ENCODE data around the gene PLA2G4F. TPM values are rescaled to one million over a fixed set of nuclear protein-coding genes. Genes with fewer than 3 reads are reported as not detected.
A peak's percentile ranks its signal among the peaks of the same experiment; 100 is the strongest.

Gene PLA2G4F, protein sequence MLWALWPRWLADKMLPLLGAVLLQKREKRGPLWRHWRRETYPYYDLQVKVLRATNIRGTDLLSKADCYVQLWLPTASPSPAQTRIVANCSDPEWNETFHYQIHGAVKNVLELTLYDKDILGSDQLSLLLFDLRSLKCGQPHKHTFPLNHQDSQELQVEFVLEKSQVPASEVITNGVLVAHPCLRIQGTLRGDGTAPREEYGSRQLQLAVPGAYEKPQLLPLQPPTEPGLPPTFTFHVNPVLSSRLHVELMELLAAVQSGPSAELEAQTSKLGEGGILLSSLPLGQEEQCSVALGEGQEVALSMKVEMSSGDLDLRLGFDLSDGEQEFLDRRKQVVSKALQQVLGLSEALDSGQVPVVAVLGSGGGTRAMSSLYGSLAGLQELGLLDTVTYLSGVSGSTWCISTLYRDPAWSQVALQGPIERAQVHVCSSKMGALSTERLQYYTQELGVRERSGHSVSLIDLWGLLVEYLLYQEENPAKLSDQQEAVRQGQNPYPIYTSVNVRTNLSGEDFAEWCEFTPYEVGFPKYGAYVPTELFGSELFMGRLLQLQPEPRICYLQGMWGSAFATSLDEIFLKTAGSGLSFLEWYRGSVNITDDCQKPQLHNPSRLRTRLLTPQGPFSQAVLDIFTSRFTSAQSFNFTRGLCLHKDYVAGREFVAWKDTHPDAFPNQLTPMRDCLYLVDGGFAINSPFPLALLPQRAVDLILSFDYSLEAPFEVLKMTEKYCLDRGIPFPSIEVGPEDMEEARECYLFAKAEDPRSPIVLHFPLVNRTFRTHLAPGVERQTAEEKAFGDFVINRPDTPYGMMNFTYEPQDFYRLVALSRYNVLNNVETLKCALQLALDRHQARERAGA
- not detected for polyA plus RNA-seq

- peaks cover 7 to 16% (median 10%) of the 10 kb centered on the region in 3 donors for H3K36me3 Mint-ChIP-seq
- H3K27ac Mint-ChIP-seq, result peak within 1 kb of the TSS in 1 of 6 donors; percentile 65
- no peaks in the 10 kb centered on the region for H3K9me3 Mint-ChIP-seq
- no peak for DNase-seq
- H3K4me3 Mint-ChIP-seq, result no peak within 1 kb of the TSS
- peaks cover 0 to 6% (median 0%) of the 10 kb centered on the region in 3 donors for H3K27me3 Mint-ChIP-seq (ENCODE audit: low read depth in 3 of 3)
- H3K4me1 Mint-ChIP-seq, result no peaks in the 10 kb centered on the region
Observed at GRCh38 chr15:42156243-42156922, at the start of gene PLA2G4F. PLA2G4F (minus strand) TSS chr15:42156636; CDS start chr15:42156549, 87 bp downstream.

- no peaks in the 10 kb centered on the region for H3K27me3 Mint-ChIP-seq (ENCODE audit: low read depth in 3 of 3)
- H3K27ac Mint-ChIP-seq, result peak overlapping the region in 2 of 6 donors; percentile 40 to 58
- H3K36me3 Mint-ChIP-seq, result peaks cover 1 to 16% (median 3%) of the 10 kb centered on the region in 3 donors
- no peaks in the 10 kb centered on the region for H3K9me3 Mint-ChIP-seq
- no peak for DNase-seq
- H3K4me3 Mint-ChIP-seq, result no peak overlapping the region
- H3K4me1 Mint-ChIP-seq, result peaks cover 39 to 74% of the 10 kb centered on the region in 2 donors
Observed at GRCh38 chr15:42203891-42204290, 47.5 kb upstream of the PLA2G4F start.

- no peaks in the 10 kb centered on the region for H3K27me3 Mint-ChIP-seq (ENCODE audit: low read depth in 3 of 3)
- peaks cover 33 to 65% of the 10 kb centered on the region in 2 donors for H3K4me1 Mint-ChIP-seq
- no peak for DNase-seq
- H3K4me3 Mint-ChIP-seq, result no peak overlapping the region
- peak overlapping the region in 1 of 6 donors; percentile 34 for H3K27ac Mint-ChIP-seq
- H3K9me3 Mint-ChIP-seq, result no peaks in the 10 kb centered on the region
- H3K36me3 Mint-ChIP-seq, result peaks cover 3 to 19% (median 4%) of the 10 kb centered on the region in 3 donors
Observed at GRCh38 chr15:42202653-42203052, 46.2 kb upstream of the PLA2G4F start.

DNA sequence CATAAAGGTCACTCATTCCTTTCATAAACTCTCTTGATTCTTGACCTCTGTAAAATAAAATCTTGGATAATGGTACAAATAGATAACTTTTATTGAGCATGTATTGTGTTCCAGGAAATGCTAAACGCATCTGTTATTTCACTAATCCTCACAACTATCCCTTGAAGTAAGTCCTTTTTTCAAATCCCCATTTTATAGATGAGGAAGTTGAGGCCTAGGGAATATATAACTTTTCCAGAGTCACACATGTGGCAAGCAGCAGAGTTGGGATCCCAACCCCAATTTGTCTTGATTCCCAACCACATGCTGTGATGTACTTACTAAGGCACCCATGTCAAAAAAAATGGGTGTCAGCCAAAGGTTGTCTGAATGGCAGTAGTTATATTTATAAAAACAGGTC is 45.4 kb upstream of the PLA2G4F start:
- H3K4me1 Mint-ChIP-seq, result peaks cover 25 to 57% of the 10 kb centered on the region in 2 donors
- H3K27me3 Mint-ChIP-seq (ENCODE audit: low read depth in 3 of 3), result no peaks in the 10 kb centered on the region

DNA sequence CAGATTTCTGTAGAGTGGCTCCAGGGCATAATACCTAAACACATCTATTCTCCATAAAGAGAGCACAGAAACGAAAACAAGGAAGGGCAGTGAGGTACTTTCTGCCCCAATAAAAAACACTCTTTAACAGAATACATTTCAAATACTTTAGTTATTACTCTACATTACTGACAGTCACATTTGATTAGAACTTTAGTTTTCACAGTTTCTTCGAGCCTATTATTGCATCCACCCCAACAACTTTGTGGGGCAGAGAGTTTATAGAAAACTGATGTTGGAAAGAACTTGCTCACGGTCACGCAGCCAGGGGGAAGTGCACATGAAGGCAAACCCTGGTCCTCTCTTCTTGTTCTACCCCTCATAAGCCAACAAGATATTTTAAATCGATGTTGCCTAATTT is 42.7 kb upstream of the PLA2G4F start:
- no peak for DNase-seq
- Mint-ChIP-seq H3K4me3 (no peak overlapping the region), H3K4me1 (peaks cover 10 to 32% of the 10 kb centered on the region in 2 donors), H3K27me3 (ENCODE audit: low read depth in 3 of 3) (no peaks in the 10 kb centered on the region), H3K9me3 (no peaks in the 10 kb centered on the region), H3K27ac (no peak overlapping the region), H3K36me3 (peaks cover 4 to 35% (median 7%) of the 10 kb centered on the region in 3 donors)

More for the DNA sequence above, 45.4 kb upstream of the PLA2G4F start:
- Mint-ChIP-seq H3K27ac (no peak overlapping the region), H3K9me3 (no peaks in the 10 kb centered on the region), H3K4me3 (no peak overlapping the region), H3K36me3 (peaks cover 3 to 26% (median 4%) of the 10 kb centered on the region in 3 donors)
- no peak for DNase-seq

DNA sequence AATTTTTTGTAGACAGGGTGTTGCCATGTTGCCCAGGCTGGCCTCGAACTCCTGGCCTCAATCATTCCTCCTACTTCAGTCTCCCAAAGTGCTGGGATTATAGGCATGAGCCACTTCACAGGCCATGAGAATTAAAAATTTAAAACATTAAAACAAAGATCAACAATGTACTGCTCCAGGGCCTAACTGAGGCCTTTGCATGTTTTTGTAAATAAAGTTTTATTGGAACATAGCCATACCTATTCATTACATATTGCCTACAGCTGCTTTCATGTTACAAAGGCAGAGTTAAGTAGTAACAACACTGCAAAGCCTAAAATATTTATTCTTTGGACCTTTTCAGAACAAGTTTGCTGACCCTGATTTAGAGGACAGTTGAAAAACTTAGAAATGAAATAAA is 42.1 kb upstream of the PLA2G4F start:
- Mint-ChIP-seq H3K4me3 (no peak overlapping the region), H3K27ac (no peak overlapping the region)

DNA sequence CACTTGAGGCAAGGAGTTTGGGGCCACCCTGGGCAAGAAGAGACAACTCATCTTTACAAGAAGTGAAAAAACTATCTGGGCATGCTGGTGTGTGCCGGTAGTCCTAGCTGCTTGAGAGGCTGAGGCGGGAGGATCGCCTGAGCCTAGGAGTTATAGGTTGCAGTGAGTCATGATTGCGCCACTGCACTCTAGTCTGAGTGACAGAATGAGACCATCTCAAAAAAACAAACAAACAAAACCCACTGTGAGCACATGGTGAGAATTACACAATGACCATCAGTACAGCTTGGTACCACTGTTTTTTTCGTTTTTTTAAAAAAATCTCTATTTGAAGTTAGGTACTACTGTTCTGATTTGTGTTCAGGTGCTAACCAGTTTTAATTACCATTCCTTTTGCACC is 38.1 kb upstream of the PLA2G4F start:
- Mint-ChIP-seq H3K27ac (no peak overlapping the region), H3K36me3 (peaks cover 15 to 47% (median 16%) of the 10 kb centered on the region in 3 donors), H3K27me3 (ENCODE audit: low read depth in 3 of 3) (no peaks in the 10 kb centered on the region), H3K9me3 (no peaks in the 10 kb centered on the region), H3K4me3 (no peak overlapping the region), H3K4me1 (peaks cover 3 to 17% of the 10 kb centered on the region in 2 donors)
- DNase-seq, result no peak

More for the DNA sequence above, 42.1 kb upstream of the PLA2G4F start:
- Mint-ChIP-seq H3K4me1 (peaks cover 10 to 31% of the 10 kb centered on the region in 2 donors), H3K36me3 (peaks cover 4 to 38% (median 7%) of the 10 kb centered on the region in 3 donors), H3K9me3 (no peaks in the 10 kb centered on the region), H3K27me3 (ENCODE audit: low read depth in 3 of 3) (no peaks in the 10 kb centered on the region)
- DNase-seq, result no peak

DNA sequence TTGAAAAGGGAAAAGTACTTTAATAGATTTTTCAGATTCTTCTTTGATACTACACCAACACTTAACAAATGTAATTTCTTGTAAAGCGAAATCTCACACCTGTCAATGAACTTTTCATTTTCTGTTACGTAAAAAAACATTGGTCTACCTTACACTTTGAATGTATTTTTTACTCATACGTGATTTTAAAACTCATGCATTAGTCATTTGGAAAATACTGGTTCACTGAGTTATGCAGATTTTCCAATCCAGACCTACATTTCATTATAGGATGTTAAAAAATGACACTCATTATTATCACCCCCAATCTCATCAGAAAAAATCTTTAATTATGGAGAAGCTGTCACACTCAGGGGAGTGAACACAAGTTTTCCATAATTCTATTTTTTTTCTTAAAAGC is 36.9 kb upstream of the PLA2G4F start:
- no peak overlapping the region for H3K4me3 Mint-ChIP-seq
- H3K36me3 Mint-ChIP-seq, result peaks cover 12 to 46% (median 16%) of the 10 kb centered on the region in 3 donors
- no peak overlapping the region for H3K27ac Mint-ChIP-seq
- H3K9me3 Mint-ChIP-seq, result no peaks in the 10 kb centered on the region
- H3K27me3 Mint-ChIP-seq (ENCODE audit: low read depth in 3 of 3), result no peaks in the 10 kb centered on the region
- DNase-seq, result no peak
- H3K4me1 Mint-ChIP-seq, result peaks cover 3 to 17% of the 10 kb centered on the region in 2 donors

DNA sequence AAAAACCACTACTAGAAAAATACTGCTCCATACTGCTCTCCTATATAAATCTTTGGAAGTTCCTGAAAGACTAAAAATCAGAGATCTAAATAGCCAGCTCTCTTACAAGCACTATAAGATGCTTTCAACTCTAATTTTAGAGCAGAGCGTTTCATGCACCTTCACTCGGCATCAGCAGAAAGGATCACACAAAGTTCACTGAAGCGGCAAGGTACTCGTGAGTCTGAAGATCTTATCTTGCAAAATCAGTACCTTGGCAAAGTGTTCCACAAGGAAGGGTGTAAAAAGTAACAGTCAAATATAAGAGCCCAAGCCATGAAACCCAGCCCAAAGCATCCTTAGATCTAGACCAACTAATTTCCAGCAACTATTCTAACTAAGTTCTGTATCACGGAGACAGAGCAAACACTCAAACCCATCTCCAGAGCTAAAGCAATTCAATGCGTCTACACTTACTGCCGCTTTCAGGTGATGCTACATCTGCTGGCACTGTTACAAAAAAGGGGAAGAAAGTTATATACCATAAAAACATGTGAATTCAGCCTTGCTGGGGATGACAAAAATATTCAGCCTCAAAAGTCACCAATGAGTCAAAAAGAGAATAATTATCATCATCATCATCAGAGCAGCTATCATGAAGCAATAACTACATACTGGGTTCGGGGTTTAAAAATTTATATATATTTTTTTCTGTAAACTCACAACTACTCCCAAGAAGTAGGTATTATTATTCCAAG is 35.3 kb upstream of the PLA2G4F start:
- Mint-ChIP-seq H3K4me1 (peaks cover 3 to 17% of the 10 kb centered on the region in 2 donors), H3K27me3 (ENCODE audit: low read depth in 3 of 3) (no peaks in the 10 kb centered on the region), H3K36me3 (peaks cover 12 to 50% (median 27%) of the 10 kb centered on the region in 3 donors), H3K4me3 (no peak overlapping the region), H3K9me3 (no peaks in the 10 kb centered on the region), H3K27ac (peak overlapping the region in 2 of 6 donors; percentile 11 to 34)
- no peak for DNase-seq

DNA sequence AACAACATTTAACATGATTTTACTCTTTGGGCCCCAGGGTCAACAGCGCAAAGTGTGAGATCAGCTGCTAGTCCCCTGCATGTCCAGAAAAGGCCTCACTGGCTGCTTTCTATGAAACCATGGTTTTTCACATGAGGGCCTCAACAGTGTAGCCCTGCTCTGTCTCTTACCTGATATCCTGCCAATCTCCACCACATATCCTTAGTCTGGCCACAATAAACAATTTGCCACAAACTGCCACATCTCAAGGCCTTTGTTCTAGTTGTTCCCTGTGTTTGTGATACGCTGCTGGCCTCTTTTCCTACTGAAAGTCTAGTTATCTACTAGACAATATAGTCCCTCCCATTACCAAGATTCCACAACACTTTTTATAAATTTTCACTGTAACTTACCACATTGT is 33.9 kb upstream of the PLA2G4F start:
- Mint-ChIP-seq H3K9me3 (no peaks in the 10 kb centered on the region), H3K27me3 (ENCODE audit: low read depth in 3 of 3) (no peaks in the 10 kb centered on the region), H3K4me1 (peaks cover 1 to 17% of the 10 kb centered on the region in 2 donors), H3K27ac (peak overlapping the region in 4 of 6 donors; percentile 4 to 62 (median 30)), H3K36me3 (peaks cover 24 to 54% (median 29%) of the 10 kb centered on the region in 3 donors), H3K4me3 (no peak overlapping the region)
- no peak for DNase-seq

DNA sequence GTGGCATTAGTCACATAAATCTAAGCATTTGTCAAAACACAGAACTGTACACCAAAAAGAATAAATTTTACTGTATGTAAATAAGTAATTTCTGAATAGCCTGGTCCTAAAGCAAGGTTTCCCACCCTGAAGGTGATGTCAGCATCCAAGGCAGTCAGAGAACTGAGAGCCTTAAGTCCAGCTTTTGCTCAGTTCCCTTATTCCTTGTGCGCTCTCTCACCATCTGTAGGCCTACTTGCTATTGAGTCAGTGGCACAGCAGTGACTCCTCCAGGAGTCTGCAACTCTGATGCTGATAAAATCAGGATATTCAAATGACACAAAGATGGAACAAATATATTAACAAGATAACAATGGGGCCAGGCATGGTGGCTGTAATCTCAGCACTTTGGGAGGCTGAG is 29.4 kb upstream of the PLA2G4F start:
- peak overlapping the region in 1 of 6 donors; percentile 56 for H3K27ac Mint-ChIP-seq
- H3K36me3 Mint-ChIP-seq, result peaks cover 41 to 68% (median 44%) of the 10 kb centered on the region in 3 donors
- H3K9me3 Mint-ChIP-seq, result no peaks in the 10 kb centered on the region
- no peak for DNase-seq
- peaks cover 0 to 2% (median 0%) of the 10 kb centered on the region in 3 donors for H3K27me3 Mint-ChIP-seq (ENCODE audit: low read depth in 3 of 3)
- no peak overlapping the region for H3K4me3 Mint-ChIP-seq
- peaks cover 0 to 6% of the 10 kb centered on the region in 2 donors for H3K4me1 Mint-ChIP-seq

- no peak for DNase-seq
- Mint-ChIP-seq H3K9me3 (no peaks in the 10 kb centered on the region), H3K4me3 (no peak overlapping the region), H3K4me1 (no peaks in the 10 kb centered on the region), H3K36me3 (peaks cover 35 to 64% (median 39%) of the 10 kb centered on the region in 3 donors), H3K27ac (no peak overlapping the region), H3K27me3 (ENCODE audit: low read depth in 3 of 3) (peaks cover 0 to 2% (median 0%) of the 10 kb centered on the region in 3 donors)
Observed at GRCh38 chr15:42184736-42185135, 28.3 kb upstream of the PLA2G4F start.

DNA sequence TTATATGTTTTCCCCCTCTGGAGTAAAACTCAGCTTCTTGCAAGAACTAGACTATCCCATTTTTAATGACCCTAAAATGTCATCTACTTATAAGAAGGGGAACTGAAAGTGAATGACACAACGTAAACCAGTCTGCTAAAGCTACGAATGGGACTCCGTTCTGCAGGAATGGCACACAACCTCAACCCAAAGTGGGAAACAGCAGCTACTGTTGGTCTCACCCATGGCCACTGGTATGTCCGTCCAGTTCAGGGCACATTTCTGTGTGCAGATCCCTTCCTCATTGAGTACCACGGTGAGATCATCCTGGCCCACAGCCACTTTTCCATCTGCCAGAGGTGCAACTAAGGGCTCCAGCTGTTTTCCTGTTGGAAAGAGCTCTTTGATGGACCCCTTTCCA is 27.9 kb upstream of the PLA2G4F start:
- DNase-seq, result no peak
- Mint-ChIP-seq H3K9me3 (no peaks in the 10 kb centered on the region), H3K4me1 (no peaks in the 10 kb centered on the region), H3K27me3 (ENCODE audit: low read depth in 3 of 3) (peaks cover 0 to 2% (median 0%) of the 10 kb centered on the region in 3 donors), H3K36me3 (peaks cover 35 to 66% (median 39%) of the 10 kb centered on the region in 3 donors), H3K27ac (no peak overlapping the region), H3K4me3 (no peak overlapping the region)

All from immature natural killer cell (primary cell).